Fibroblast of lung (primary cell): ENCODE measurements around the gene PHF19. TPM values are rescaled to one million over a fixed set of nuclear protein-coding genes. Genes with fewer than 3 reads are reported as not detected.

Experiments
- DNase-seq, 2 donors: peaks; one replicate each; pipeline versions ENCODE4 v3.0.0 to v3.0.0-alpha.2; 2010; ENCODE audit warnings: low read depth in 2 of 2
- H2AFZ ChIP-seq: 2 replicates; pipeline ENCODE4 v1.5.1; 2012; ENCODE audit warnings: low read length, control low read depth, inconsistent platforms
- H3K27ac ChIP-seq: 2 replicates; pipeline ENCODE4 v1.5.1; 2011; ENCODE audit warnings: low read length, control low read depth; ENCODE audit not compliant: insufficient read depth
- H3K27me3 ChIP-seq: 2 replicates; pipeline ENCODE4 v1.5.1; 2011; ENCODE audit warnings: mild to moderate bottlenecking, low read length; ENCODE audit not compliant: control insufficient read depth, insufficient read depth
- H3K36me3 ChIP-seq: 2 replicates; pipeline ENCODE4 v1.5.1; 2011; ENCODE audit warnings: low read length; ENCODE audit not compliant: control insufficient read depth, insufficient read depth
- H3K4me1 ChIP-seq: 2 replicates; pipeline ENCODE4 v1.5.1; 2011; ENCODE audit warnings: low read length; ENCODE audit not compliant: control insufficient read depth, insufficient read depth; ENCODE audit errors: extremely low read depth
- H3K4me2 ChIP-seq: 2 replicates; pipeline ENCODE4 v1.5.1; 2011; ENCODE audit warnings: low read length, control low read depth; ENCODE audit not compliant: insufficient read depth; ENCODE audit errors: extremely low read depth
- H3K4me3 ChIP-seq, 4 experiments: fragments of 200-600 bp in 1 of 4; sonication (generic) in 1 of 4; replicated peaks in 1 of 4; 2 replicates each; pipeline ENCODE4 v1.5.1; 2011 to 2016; ENCODE audit warnings: low read length in 4 of 4, low read depth in 3 of 4, mild to moderate bottlenecking in 3 of 4, control low read depth in 2 of 4, inconsistent platforms in 1 of 4, mixed read lengths in 1 of 4; ENCODE audit not compliant: insufficient read depth in 1 of 4; ENCODE audit errors: control extremely low read depth in 1 of 4
- H3K79me2 ChIP-seq: 2 replicates; pipeline ENCODE4 v1.5.1; 2012; ENCODE audit warnings: mild to moderate bottlenecking, low read length, inconsistent platforms; ENCODE audit not compliant: control insufficient read depth, insufficient read depth
- H3K9ac ChIP-seq: 2 replicates; pipeline ENCODE4 v1.5.1; 2011; ENCODE audit warnings: mild to moderate bottlenecking, low read length, control low read depth; ENCODE audit not compliant: insufficient read depth
- H3K9me3 ChIP-seq: 2 replicates; pipeline ENCODE4 v1.5.1; 2012; ENCODE audit warnings: low read depth, low read length; ENCODE audit not compliant: control insufficient read depth, insufficient read depth
- H4K20me1 ChIP-seq: 2 replicates; pipeline ENCODE4 v1.5.1; 2011; ENCODE audit warnings: low read length; ENCODE audit not compliant: control insufficient read depth, insufficient read depth; ENCODE audit errors: extremely low read depth
- EZH2 ChIP-seq: IDR thresholded peaks from 2 replicates; pipeline ENCODE4 v1.5.1; 2012; ENCODE audit warnings: low read length, control low read depth, mild to moderate bottlenecking; ENCODE audit errors: missing control alignments
- polyA plus RNA-seq, 2 donors: library from polyadenylated mRNA; depleted of rRNA in 1 of 2; stranded (reverse) in 1 of 2; unstranded in 1 of 2; fragments of >200 nt; gene quantifications; 2 replicates each; pipeline ENCODE4 v1.2.1, GENCODE V29; 2011 to 2012; ENCODE audit warnings: missing spikeins in 1 of 2
- total RNA-seq: library from RNA; depleted of rRNA; stranded (reverse); fragments of >200 nt; gene quantifications from 2 replicates; pipeline ENCODE4 v1.2.1, GENCODE V29; 2014
- TF ChIP-seq, protein P1 (sequence below), 2 donors: IDR thresholded peaks in 1 of 2; conservative IDR thresholded peaks in 1 of 2; 1 replicate in 1 of 2; 2 replicates in 1 of 2; pipeline ENCODE4 v1.5.1; 2011 to 2012; ENCODE audit warnings: low read length in 2 of 2, control low read depth in 1 of 2, inconsistent platforms in 1 of 2, low read depth in 1 of 2, mild to moderate bottlenecking in 1 of 2

Gene PHF19
- total and polyA plus RNA-seq, 2 donors (not counting 1 experiment from before 2014, with no cell fraction given) = 21.4 to 38.3 TPM

DNA sequence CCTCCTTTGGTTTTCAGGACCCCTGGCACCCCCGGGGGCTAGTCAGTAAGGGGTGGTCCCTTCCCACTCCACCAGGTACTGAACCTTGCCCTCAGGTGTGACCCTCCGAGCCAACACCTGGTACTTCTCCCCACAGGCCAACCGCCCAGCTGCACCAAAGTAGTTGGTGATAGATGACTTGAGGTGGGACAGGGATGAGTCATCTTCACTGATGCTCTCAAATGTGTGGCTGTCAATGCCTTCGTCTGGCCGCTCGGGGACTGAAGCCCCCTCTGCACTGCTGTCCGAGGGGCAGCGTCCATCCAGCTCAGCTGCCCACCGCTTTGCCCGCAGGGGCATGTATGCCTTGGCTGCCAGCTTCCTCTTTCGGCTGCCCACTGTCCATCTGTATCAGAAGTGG, 19.1 kb downstream of the PHF19 start:
- H3K36me3 ChIP-seq = peaks cover 26% of the 10 kb centered on the region
- H2AFZ ChIP-seq = no peak overlapping the region
- no peak for TF ChIP-seq EZH2
- no peaks in the 10 kb centered on the region for H3K4me1 ChIP-seq
- no peak overlapping the region for H3K27ac ChIP-seq
- no peaks in the 10 kb centered on the region for H3K27me3 ChIP-seq
- no peaks in the 10 kb centered on the region for H3K79me2 ChIP-seq
- H3K9me3 ChIP-seq = no peaks in the 10 kb centered on the region
- H3K4me3 ChIP-seq = no peak overlapping the region
- H4K20me1 ChIP-seq = no peaks in the 10 kb centered on the region
- H3K4me2 ChIP-seq = no peak overlapping the region
- no peak for DNase-seq
- no peak overlapping the region for H3K9ac ChIP-seq

DNA sequence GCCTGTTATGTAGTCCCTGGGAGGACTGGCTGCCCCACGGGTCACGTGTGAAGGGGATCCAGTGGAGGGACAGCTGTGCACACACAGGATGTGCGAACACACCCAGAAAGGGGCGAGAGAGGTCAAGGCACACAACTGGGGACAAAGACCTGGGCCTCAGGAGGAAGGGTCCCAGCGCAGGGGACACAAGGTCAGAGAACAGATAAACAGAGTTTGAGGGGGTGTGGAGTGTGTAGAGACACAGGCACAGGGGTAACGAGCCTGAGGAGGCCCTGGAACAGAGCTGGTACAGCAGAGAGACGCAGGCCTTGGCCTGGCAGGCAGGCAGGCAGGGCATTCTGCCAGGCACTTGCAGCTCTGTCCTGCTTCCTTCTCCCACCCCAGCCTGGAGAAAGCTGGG, 19.5 kb downstream of the PHF19 start:
- Histone ChIP-seq H3K4me1 (no peaks in the 10 kb centered on the region), H3K4me3 (no peak overlapping the region), H3K27ac (no peak overlapping the region), H3K4me2 (no peak overlapping the region), H4K20me1 (no peaks in the 10 kb centered on the region), H3K9me3 (no peaks in the 10 kb centered on the region), H3K9ac (no peak overlapping the region), H3K79me2 (no peaks in the 10 kb centered on the region), H3K36me3 (peaks cover 22% of the 10 kb centered on the region), H3K27me3 (no peaks in the 10 kb centered on the region), H2AFZ (no peak overlapping the region)
- TF ChIP-seq, protein P1, sequence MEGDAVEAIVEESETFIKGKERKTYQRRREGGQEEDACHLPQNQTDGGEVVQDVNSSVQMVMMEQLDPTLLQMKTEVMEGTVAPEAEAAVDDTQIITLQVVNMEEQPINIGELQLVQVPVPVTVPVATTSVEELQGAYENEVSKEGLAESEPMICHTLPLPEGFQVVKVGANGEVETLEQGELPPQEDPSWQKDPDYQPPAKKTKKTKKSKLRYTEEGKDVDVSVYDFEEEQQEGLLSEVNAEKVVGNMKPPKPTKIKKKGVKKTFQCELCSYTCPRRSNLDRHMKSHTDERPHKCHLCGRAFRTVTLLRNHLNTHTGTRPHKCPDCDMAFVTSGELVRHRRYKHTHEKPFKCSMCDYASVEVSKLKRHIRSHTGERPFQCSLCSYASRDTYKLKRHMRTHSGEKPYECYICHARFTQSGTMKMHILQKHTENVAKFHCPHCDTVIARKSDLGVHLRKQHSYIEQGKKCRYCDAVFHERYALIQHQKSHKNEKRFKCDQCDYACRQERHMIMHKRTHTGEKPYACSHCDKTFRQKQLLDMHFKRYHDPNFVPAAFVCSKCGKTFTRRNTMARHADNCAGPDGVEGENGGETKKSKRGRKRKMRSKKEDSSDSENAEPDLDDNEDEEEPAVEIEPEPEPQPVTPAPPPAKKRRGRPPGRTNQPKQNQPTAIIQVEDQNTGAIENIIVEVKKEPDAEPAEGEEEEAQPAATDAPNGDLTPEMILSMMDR (conservative IDR thresholded peaks at IDR 0.05 in 1 of 2, IDR thresholded peaks at IDR 0.05 in 1 of 2; ENCODE audit: low read depth in 1 of 2, low read length in 2 of 2) = no peak
- TF ChIP-seq EZH2 = no peak
- DNase-seq = no peak

DNA sequence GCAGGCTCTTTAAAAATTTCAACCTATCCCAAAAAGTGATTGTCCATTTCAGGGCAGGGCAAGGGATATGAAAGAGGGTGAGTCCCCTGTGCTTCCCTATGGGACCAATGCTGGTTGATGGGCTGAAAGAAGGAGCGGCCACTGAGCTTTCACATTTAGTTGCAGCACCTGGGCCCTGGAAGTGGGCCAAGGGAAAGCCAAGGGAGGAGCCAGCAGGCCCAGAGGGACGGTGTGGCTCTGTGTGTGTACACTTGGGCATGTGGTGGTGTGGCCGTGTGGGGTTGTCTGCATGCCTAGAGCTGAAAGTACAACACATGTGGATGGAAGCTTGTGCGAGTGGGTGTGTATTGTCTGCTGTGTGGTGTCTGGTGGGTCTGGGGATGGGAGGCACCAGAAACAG, 20.3 kb downstream of the PHF19 start:
- TF ChIP-seq, protein P1 (conservative IDR thresholded peaks at IDR 0.05 in 1 of 2, IDR thresholded peaks at IDR 0.05 in 1 of 2; ENCODE audit: low read depth in 1 of 2, low read length in 2 of 2) = no peak
- no peak for TF ChIP-seq EZH2
- no peak overlapping the region for H3K4me2 ChIP-seq
- no peaks in the 10 kb centered on the region for H4K20me1 ChIP-seq
- H3K9ac ChIP-seq = no peak overlapping the region
- H3K4me1 ChIP-seq = no peaks in the 10 kb centered on the region
- H3K36me3 ChIP-seq = peaks cover 18% of the 10 kb centered on the region
- H3K9me3 ChIP-seq = no peaks in the 10 kb centered on the region
- no peak overlapping the region for H2AFZ ChIP-seq
- no peaks in the 10 kb centered on the region for H3K27me3 ChIP-seq
- no peak for DNase-seq
- no peaks in the 10 kb centered on the region for H3K79me2 ChIP-seq
- H3K27ac ChIP-seq = no peak overlapping the region
- no peak overlapping the region for H3K4me3 ChIP-seq
